SK-N-MC (cell line): ENCODE measurements around the gene S100A13.
"Not testable (repeated sequence)": the region's sequence is repeated elsewhere in the genome, so short reads cannot be mapped to it uniquely, and the experiment has no call there.

Experiments
- DNase-seq: peaks from one replicate; pipeline ENCODE4 v3.0.0-alpha.2; 2011; ENCODE audit warnings: low read depth, low spot score
- H3K27ac ChIP-seq: fragments of 200-600 bp; sonication (generic); 2 replicates; pipeline ENCODE4 v1.5.1; 2016; ENCODE audit warnings: mixed run types
- H3K36me3 ChIP-seq: fragments of 200-600 bp; sonication (generic); 2 replicates; pipeline ENCODE4 v1.6.1; 2017; ENCODE audit warnings: antibody characterized with exemption, low read length, mixed read lengths; ENCODE audit not compliant: insufficient read depth
- H3K4me3 ChIP-seq: fragments of 200-600 bp; sonication (generic); 2 replicates; pipeline ENCODE4 v1.5.1; 2016
- H3K9ac ChIP-seq: fragments of 200-600 bp; sonication (generic); 2 replicates; pipeline ENCODE4 v1.8.0; 2017; ENCODE audit warnings: mixed run types, mixed read lengths; ENCODE audit not compliant: insufficient read length
- H3K9me3 ChIP-seq: fragments of 200-600 bp; sonication (generic); 2 replicates; pipeline ENCODE4 v1.6.1; 2017; ENCODE audit warnings: low read depth, mild to moderate bottlenecking, antibody characterized with exemption, low read length, moderate library complexity, mixed read lengths
- EZH2 ChIP-seq: fragments of 200-600 bp; sonication (generic); IDR thresholded peaks from one replicate; pipeline ENCODE4 v1.6.1; 2017; ENCODE audit warnings: antibody characterized with exemption
- FOXP2 ChIP-seq: optimal IDR thresholded peaks from 2 replicates; pipeline ENCODE3; 2011; ENCODE audit warnings: mild to moderate bottlenecking, moderate library complexity; ENCODE audit not compliant: insufficient read depth; ENCODE audit errors: extremely low read length, control extremely low read depth
- POLR2AphosphoS5 ChIP-seq: IDR thresholded peaks from 2 replicates; pipeline ENCODE4 v1.6.1; 2012; ENCODE audit warnings: mild to moderate bottlenecking, low read depth, low read length, borderline replicate concordance

The S100A13 gene

GRCh38 chr1:153642161-153642560 is 14.9 kb upstream of the S100A13 start:
- Histone ChIP-seq H3K4me3 (no peak overlapping the region), H3K36me3 (peaks cover 95% of the 10 kb centered on the region), H3K27ac (no peak overlapping the region), H3K9me3 (no peaks in the 10 kb centered on the region), H3K9ac (no peak overlapping the region)
- no peak for DNase-seq
- TF ChIP-seq POLR2AphosphoS5: peak; percentile 19; the same call in 1 of the 2 replicates
- TF ChIP-seq EZH2: no peak

DNA sequence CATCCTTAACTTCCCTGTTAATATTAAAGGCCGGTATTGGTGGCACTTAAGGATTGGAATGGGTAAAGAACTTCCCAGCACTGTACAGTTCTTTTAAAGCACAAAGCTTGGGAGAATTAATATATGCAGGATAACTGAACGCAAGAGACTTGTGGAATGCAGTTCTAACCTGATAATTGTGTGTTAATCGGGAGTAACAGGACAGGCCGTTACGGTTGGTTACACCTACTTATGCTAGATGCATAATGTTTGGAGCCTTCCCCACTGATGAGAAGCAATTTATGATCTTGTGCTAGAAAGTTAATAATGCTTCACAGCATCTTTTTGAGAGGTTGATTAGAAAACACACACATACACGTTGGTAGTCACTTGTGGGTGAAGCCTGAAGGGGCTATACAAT is 13.6 kb upstream of the S100A13 start:
- no peaks in the 10 kb centered on the region for H3K9me3 ChIP-seq
- TF ChIP-seq POLR2AphosphoS5 (no peak), FOXP2 (no peak), EZH2 (no peak)
- H3K36me3 ChIP-seq: peaks cover 100% of the 10 kb centered on the region
- no peak overlapping the region for H3K4me3 ChIP-seq
- H3K9ac ChIP-seq: no peak overlapping the region
- no peak for DNase-seq
- no peak overlapping the region for H3K27ac ChIP-seq

DNA sequence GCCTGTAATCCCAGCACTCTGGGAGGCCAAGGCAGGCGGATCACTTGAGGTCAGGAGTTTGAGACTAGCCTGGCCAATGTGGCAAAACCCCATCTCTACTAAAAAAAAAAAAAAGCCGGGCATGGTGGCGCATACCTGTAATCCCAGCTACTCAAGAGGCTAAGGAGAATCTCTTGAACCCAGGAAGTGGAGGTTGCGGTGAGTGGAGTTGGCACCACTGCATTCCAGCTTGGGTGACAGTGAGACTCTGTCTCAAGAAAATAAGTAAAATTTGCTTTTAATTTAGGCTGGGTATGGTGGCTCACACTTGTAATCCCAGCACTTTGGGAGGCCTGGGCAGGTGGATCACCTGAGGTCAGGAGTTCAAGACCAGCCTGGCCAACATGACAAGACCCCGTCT is 12.9 kb upstream of the S100A13 start:
- peaks cover 100% of the 10 kb centered on the region for H3K36me3 ChIP-seq
- not testable (repeated sequence) for H3K4me3 ChIP-seq, H3K9ac ChIP-seq, DNase-seq, H3K27ac ChIP-seq, H3K9me3 ChIP-seq

GRCh38 chr1:153639280-153639679 is 12.0 kb upstream of the S100A13 start:
- TF ChIP-seq FOXP2: no peak
- no peak for TF ChIP-seq EZH2
- no peak for TF ChIP-seq POLR2AphosphoS5
- H3K27ac ChIP-seq: no peak overlapping the region
- no peaks in the 10 kb centered on the region for H3K9me3 ChIP-seq
- H3K9ac ChIP-seq: no peak overlapping the region
- peaks cover 90% of the 10 kb centered on the region for H3K36me3 ChIP-seq
- no peak for DNase-seq
- no peak overlapping the region for H3K4me3 ChIP-seq

DNA sequence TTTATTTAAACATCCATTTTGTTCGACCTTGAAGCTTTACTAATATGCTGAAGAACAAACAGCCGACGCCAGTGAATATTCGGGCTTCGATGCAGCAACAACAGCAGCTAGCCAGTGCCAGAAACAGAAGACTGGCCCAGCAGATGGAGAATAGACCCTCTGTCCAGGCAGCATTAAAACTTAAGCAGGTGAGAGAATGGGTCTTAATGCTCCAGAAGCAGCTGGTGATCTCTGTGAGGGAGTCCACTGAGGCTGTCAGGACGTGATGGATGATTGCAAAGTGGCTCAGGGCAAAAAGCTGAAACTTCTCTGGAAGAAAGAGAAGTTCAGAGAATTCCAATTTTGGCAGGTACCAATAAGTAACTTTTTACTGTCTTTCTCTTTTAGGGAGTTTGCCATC is 11.0 kb upstream of the S100A13 start:
- no peaks in the 10 kb centered on the region for H3K9me3 ChIP-seq
- H3K27ac ChIP-seq: no peak overlapping the region
- no peak for DNase-seq
- no peak overlapping the region for H3K9ac ChIP-seq
- H3K36me3 ChIP-seq: peaks cover 80% of the 10 kb centered on the region
- no peak overlapping the region for H3K4me3 ChIP-seq
- TF ChIP-seq FOXP2 (no peak), POLR2AphosphoS5 (peak; percentile 1; the same call in 1 of the 2 replicates)

- peak overlapping the region; percentile 31; the same call in 1 of the 2 replicates for H3K27ac ChIP-seq
- no peak for DNase-seq
- H3K36me3 ChIP-seq: peaks cover 61% of the 10 kb centered on the region
- H3K9me3 ChIP-seq: no peaks in the 10 kb centered on the region
- H3K9ac ChIP-seq: no peak overlapping the region
- TF ChIP-seq FOXP2: no peak
- TF ChIP-seq POLR2AphosphoS5: no peak
- no peak for TF ChIP-seq EZH2
- no peak overlapping the region for H3K4me3 ChIP-seq
Observed at GRCh38 chr1:153636312-153636711, 9.0 kb upstream of the S100A13 start.

- H3K36me3 ChIP-seq: peaks cover 56% of the 10 kb centered on the region
- H3K4me3 ChIP-seq: peak overlapping the region; percentile 100
- H3K27ac ChIP-seq: peak overlapping the region; percentile 31; the same call in 1 of the 2 replicates
- no peaks in the 10 kb centered on the region for H3K9me3 ChIP-seq
- no peak for TF ChIP-seq FOXP2
- TF ChIP-seq POLR2AphosphoS5: no peak
- TF ChIP-seq EZH2: no peak
- H3K9ac ChIP-seq: no peak overlapping the region
- no peak for DNase-seq
Observed at GRCh38 chr1:153635872-153636271, 8.6 kb upstream of the S100A13 start.

GRCh38 chr1:153633754-153634665 is 6.7 kb upstream of the S100A13 start, which contains the start of gene CHTOP:
TSS of gene CHTOP (plus strand) at chr1:153634066. CDS start at chr1:153636589, 2,523 bp downstream.
- TF ChIP-seq FOXP2 (no peak), POLR2AphosphoS5 (peak; percentile 89)
- Histone ChIP-seq H3K9me3 (no peaks in the 10 kb centered on the region), H3K36me3 (peaks cover 38% of the 10 kb centered on the region), H3K27ac (peak within 1 kb of the TSS; percentile 100), H3K4me3 (peak within 1 kb of the TSS; percentile 100), H3K9ac (peak within 1 kb of the TSS; percentile 100)
- peak; percentile 94 for DNase-seq
